Hepatocyte (in vitro differentiated cells): ENCODE data around the gene EPHB1. TPM values are rescaled to one million over a fixed set of nuclear protein-coding genes. Genes with fewer than 3 reads are reported as not detected.

ENCODE experiments used
- DNase-seq: peaks from one replicate; pipeline ENCODE4 v3.0.0-alpha.2; 2016; ENCODE audit warnings: low spot score
- H2AFZ ChIP-seq: fragments of 200-600 bp; sonication (generic); 2 replicates; pipeline ENCODE4 v1.6.0; 2016; ENCODE audit warnings: antibody characterized with exemption, mild to moderate bottlenecking
- H3K27ac ChIP-seq: fragments of 200-600 bp; sonication (generic); 2 replicates; pipeline ENCODE4 v1.5.1; 2016; ENCODE audit warnings: mild to moderate bottlenecking
- H3K27me3 ChIP-seq: fragments of 200-600 bp; sonication (generic); 2 replicates; pipeline ENCODE4 v1.6.1; 2016
- H3K36me3 ChIP-seq: fragments of 200-600 bp; sonication (generic); replicated peaks from 2 replicates; pipeline ENCODE4 v1.5.1; 2016; ENCODE audit warnings: low read depth; ENCODE audit not compliant: insufficient read depth
- H3K4me1 ChIP-seq: fragments of 200-600 bp; sonication (generic); 2 replicates; pipeline ENCODE4 v1.5.1; 2016; ENCODE audit warnings: mild to moderate bottlenecking, moderate library complexity; ENCODE audit not compliant: insufficient read depth
- H3K4me2 ChIP-seq: fragments of 200-600 bp; sonication (generic); 2 replicates; pipeline ENCODE4 v1.6.0; 2016
- H3K4me3 ChIP-seq: fragments of 200-600 bp; sonication (generic); 2 replicates; pipeline ENCODE4 v1.5.1; 2016; ENCODE audit warnings: mild to moderate bottlenecking
- H3K79me2 ChIP-seq: fragments of 200-600 bp; sonication (generic); 2 replicates; pipeline ENCODE4 v1.6.0; 2017; ENCODE audit warnings: mild to moderate bottlenecking
- H3K9me2 ChIP-seq: fragments of 200-600 bp; sonication (generic); replicated peaks from 2 replicates; pipeline ENCODE4 v1.6.0; 2017; ENCODE audit warnings: mild to moderate bottlenecking; ENCODE audit not compliant: insufficient read depth
- H3K9me3 ChIP-seq: fragments of 200-600 bp; sonication (generic); 2 replicates; pipeline ENCODE4 v1.5.1; 2016; ENCODE audit warnings: low read depth, mild to moderate bottlenecking
- H4K20me1 ChIP-seq: fragments of 200-600 bp; sonication (generic); 2 replicates; pipeline ENCODE4 v1.6.0; 2016; ENCODE audit warnings: mild to moderate bottlenecking; ENCODE audit not compliant: insufficient read depth, poor library complexity, severe bottlenecking
- CTCF ChIP-seq: fragments of 200-600 bp; sonication (generic); IDR thresholded peaks from 2 replicates; pipeline ENCODE4 v1.5.1; 2016; ENCODE audit warnings: antibody characterized with exemption, mild to moderate bottlenecking; ENCODE audit not compliant: poor library complexity
- EZH2 ChIP-seq: fragments of 200-600 bp; sonication (generic); IDR thresholded peaks from 2 replicates; pipeline ENCODE4 v1.6.1; 2016; ENCODE audit warnings: antibody characterized with exemption, mild to moderate bottlenecking, borderline replicate concordance
- EZH2phosphoT487 ChIP-seq: fragments of 200-600 bp; sonication (generic); IDR thresholded peaks from one replicate; pipeline ENCODE4 v1.6.1; 2018; ENCODE audit warnings: antibody characterized with exemption, mild to moderate bottlenecking, low read depth, moderate library complexity; ENCODE audit not compliant: unreplicated experiment, severe bottlenecking
- WGBS: methylation state at CpG from one replicate; pipeline ENCODE4 v1.1.6; 2016; ENCODE audit warnings: low lambda C conversion rate; ENCODE audit errors: missing lambda C conversion rate; 5-methylcytosine and 5-hydroxymethylcytosine counted together
- polyA plus RNA-seq: library from polyadenylated mRNA; unstranded; fragments of >200 nt; fragmentation: Nextera tagmentation; extraction: Ambion mirVana; gene quantifications from 2 replicates; pipeline ENCODE4 v1.2.1, GENCODE V29; 2016
- total RNA-seq: library from RNA; depleted of rRNA; stranded (reverse); fragments of >200 nt; gene quantifications from 2 replicates; pipeline ENCODE4 v1.2.3, GENCODE V29; 2014

EPHB1 gene
- total and polyA plus RNA-seq, 2 experiments from 2014 or later: 3.3 to 5.6 TPM

- DNase-seq: no peak
- Histone ChIP-seq H3K27me3 (no peaks in the 10 kb centered on the region), H4K20me1 (no peaks in the 10 kb centered on the region), H3K9me2 (no peaks in the 10 kb centered on the region), H3K9me3 (no peaks in the 10 kb centered on the region), H3K36me3 (no peaks in the 10 kb centered on the region), H2AFZ (no peak overlapping the region), H3K4me3 (no peak overlapping the region), H3K27ac (no peak overlapping the region), H3K4me2 (no peak overlapping the region), H3K79me2 (no peaks in the 10 kb centered on the region), H3K4me1 (no peaks in the 10 kb centered on the region)
- WGBS: 80% methylated on average over 3 of the region's 3 CpGs
- TF ChIP-seq EZH2 (no peak), CTCF (no peak), EZH2phosphoT487 (no peak)
Measured at GRCh38 chr3:135079095-135079494, 284.0 kb downstream of the EPHB1 start.

GRCh38 chr3:135081451-135081850 is 286.4 kb downstream of the EPHB1 start:
- Histone ChIP-seq H3K27ac (no peak overlapping the region), H3K9me3 (no peaks in the 10 kb centered on the region), H3K27me3 (no peaks in the 10 kb centered on the region), H3K79me2 (no peaks in the 10 kb centered on the region), H3K9me2 (no peaks in the 10 kb centered on the region), H3K4me1 (no peaks in the 10 kb centered on the region), H4K20me1 (no peaks in the 10 kb centered on the region), H3K36me3 (no peaks in the 10 kb centered on the region), H2AFZ (no peak overlapping the region), H3K4me2 (no peak overlapping the region), H3K4me3 (no peak overlapping the region)
- no peak for DNase-seq
- TF ChIP-seq EZH2 (no peak), CTCF (no peak), EZH2phosphoT487 (no peak)
- 94% methylated on average over 2 of the region's 2 CpGs for WGBS

- Histone ChIP-seq H4K20me1 (no peaks in the 10 kb centered on the region), H3K4me1 (no peaks in the 10 kb centered on the region), H3K27ac (no peak overlapping the region), H3K9me2 (no peaks in the 10 kb centered on the region), H3K27me3 (no peaks in the 10 kb centered on the region), H3K36me3 (no peaks in the 10 kb centered on the region), H3K9me3 (no peaks in the 10 kb centered on the region), H3K79me2 (no peaks in the 10 kb centered on the region), H3K4me2 (no peak overlapping the region), H3K4me3 (no peak overlapping the region), H2AFZ (no peak overlapping the region)
- DNase-seq: no peak
- TF ChIP-seq CTCF (no peak), EZH2phosphoT487 (no peak), EZH2 (no peak)
- WGBS: 91% methylated on average over 5 of the region's 5 CpGs
Measured at GRCh38 chr3:135081856-135082434, 286.9 kb downstream of the EPHB1 start.

GRCh38 chr3:135082706-135083105 is 287.6 kb downstream of the EPHB1 start:
- no peak for DNase-seq
- H3K9me3 ChIP-seq: no peaks in the 10 kb centered on the region
- H4K20me1 ChIP-seq: no peaks in the 10 kb centered on the region
- no peaks in the 10 kb centered on the region for H3K36me3 ChIP-seq
- H3K27me3 ChIP-seq: no peaks in the 10 kb centered on the region
- no peaks in the 10 kb centered on the region for H3K79me2 ChIP-seq
- H3K27ac ChIP-seq: no peak overlapping the region
- H3K4me3 ChIP-seq: no peak overlapping the region
- H2AFZ ChIP-seq: no peak overlapping the region
- no peaks in the 10 kb centered on the region for H3K4me1 ChIP-seq
- WGBS: 77% methylated on average over 7 of the region's 7 CpGs
- TF ChIP-seq CTCF: no peak
- TF ChIP-seq EZH2: no peak
- no peak for TF ChIP-seq EZH2phosphoT487
- no peak overlapping the region for H3K4me2 ChIP-seq
- no peaks in the 10 kb centered on the region for H3K9me2 ChIP-seq
